Esophagus muscularis mucosa (tissue), 4 donors: ENCODE results near the gene UBAC2. TPM values are rescaled to one million over a fixed set of nuclear protein-coding genes. Genes with fewer than 3 reads are reported as not detected.

Experiments
- DNase-seq: peaks from one replicate; pipeline ENCODE4 v3.0.0-alpha.2; 2017; ENCODE audit errors: extremely low spot score
- H3K27ac ChIP-seq, 4 donors: fragments of 200-600 bp; sonication (generic); replicated peaks in 1 of 4; 1 replicate in 3 of 4; 2 replicates in 1 of 4; pipeline ENCODE4 v1.5.1; 2016 to 2019; ENCODE audit warnings: mild to moderate bottlenecking in 1 of 4
- H3K27me3 ChIP-seq, 4 donors: fragments of 200-600 bp; sonication (generic); one replicate each; pipeline versions ENCODE4 v1.5.1 to v1.6.0; 2016 to 2019
- H3K36me3 ChIP-seq, 4 donors: fragments of 200-600 bp; sonication (generic); one replicate each; pipeline ENCODE4 v1.5.1; 2016 to 2019
- H3K4me1 ChIP-seq, 4 donors: fragments of 200-600 bp; sonication (generic); one replicate each; pipeline ENCODE4 v1.5.1; 2016 to 2019
- H3K4me3 ChIP-seq, 4 donors: fragments of 200-600 bp; sonication (generic); 1 replicate in 2 of 4; 2 replicates in 2 of 4; pipeline ENCODE4 v1.5.1; 2016 to 2019; ENCODE audit warnings: mild to moderate bottlenecking in 4 of 4, moderate library complexity in 1 of 4
- H3K9me3 ChIP-seq, 4 donors: fragments of 200-600 bp; sonication (generic); 1 replicate in 3 of 4; 2 replicates in 1 of 4; pipeline ENCODE4 v1.5.1; 2016 to 2019
- EP300 ChIP-seq: sonication (generic); formaldehyde crosslinking; IDR thresholded peaks from one replicate; pipeline ENCODE4 v1.6.1; 2017; ENCODE audit warnings: antibody characterized with exemption
- POLR2A ChIP-seq: fragments of 450-650 bp; IDR thresholded peaks from one replicate; pipeline ENCODE4 v1.6.1; 2017; ENCODE audit warnings: antibody characterized with exemption, moderate library complexity, mild to moderate bottlenecking, low read depth
- POLR2AphosphoS5 ChIP-seq, 2 donors: sonication (generic); formaldehyde crosslinking; IDR thresholded peaks; one replicate each; pipeline ENCODE4 v1.6.1; 2017; ENCODE audit warnings: antibody characterized with exemption in 2 of 2
- WGBS: methylation state at CpG from one replicate; pipeline ENCODE4 v1.1.5; 2018; 5-methylcytosine and 5-hydroxymethylcytosine counted together
- intact Hi-C: fragments of 100-400 bp; cut with DNase I; formaldehyde crosslinking; loops from one replicate; pipeline ENCODE4 v1.15.1; 2023
- total RNA-seq, 4 donors: library from RNA; depleted of rRNA; stranded (reverse); fragments of >200 nt; gene quantifications; one replicate each; pipeline versions ENCODE4 v1.1.0 to v1.2.1, GENCODE V29; 2016
- TF ChIP-seq, protein P1 (sequence below), 3 experiments: fragments of 200-600 bp in 2 of 3; fragments of 450-650 bp in 1 of 3; sonication (generic) in 2 of 3; IDR thresholded peaks; one replicate each; pipeline ENCODE4 v1.5.1; 2017 to 2019; ENCODE audit warnings: antibody characterized with exemption in 3 of 3, mild to moderate bottlenecking in 2 of 3, moderate library complexity in 1 of 3

Gene UBAC2
- total RNA-seq, 4 donors from 2014 or later, result 42.6 to 62.1 (median 50.9) TPM

DNA sequence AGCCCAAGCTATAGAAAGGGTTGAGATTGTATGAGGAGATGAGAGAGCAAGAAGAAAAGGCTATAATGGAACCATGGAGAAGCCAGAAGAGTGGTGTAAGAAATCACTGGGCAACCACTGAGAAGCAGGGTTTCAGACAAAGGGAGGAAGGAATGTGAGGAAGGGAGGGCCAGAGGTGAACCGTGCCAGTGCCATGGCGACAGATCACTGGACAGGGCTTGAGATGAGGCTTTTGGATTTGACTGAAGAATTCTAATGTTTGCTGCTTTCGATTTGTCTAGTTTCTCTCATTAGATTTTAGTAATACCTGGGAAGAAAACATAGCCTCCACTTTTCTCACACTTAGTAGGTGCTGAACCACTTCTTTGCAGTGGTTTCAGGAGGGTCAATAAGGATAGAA, 112.8 kb downstream of the UBAC2 start:
- intact Hi-C loops, result no loop called here
- DNase-seq, result no peak
- Histone ChIP-seq H3K4me1 (peaks cover 11 to 56% (median 39%) of the 10 kb centered on the region in 4 donors), H3K27me3 (no peaks in the 10 kb centered on the region), H3K4me3 (no peak overlapping the region), H3K27ac (peak overlapping the region; percentile 52 to 74 (median 58)), H3K36me3 (peaks cover 0 to 12% (median 5%) of the 10 kb centered on the region in 4 donors), H3K9me3 (no peaks in the 10 kb centered on the region)
- 67% methylated on average over 3 of the region's 3 CpGs for WGBS
- TF ChIP-seq POLR2AphosphoS5 (IDR thresholded peaks at IDR 0.05), result no peak
- no peak for TF ChIP-seq POLR2A
- TF ChIP-seq, protein P1, sequence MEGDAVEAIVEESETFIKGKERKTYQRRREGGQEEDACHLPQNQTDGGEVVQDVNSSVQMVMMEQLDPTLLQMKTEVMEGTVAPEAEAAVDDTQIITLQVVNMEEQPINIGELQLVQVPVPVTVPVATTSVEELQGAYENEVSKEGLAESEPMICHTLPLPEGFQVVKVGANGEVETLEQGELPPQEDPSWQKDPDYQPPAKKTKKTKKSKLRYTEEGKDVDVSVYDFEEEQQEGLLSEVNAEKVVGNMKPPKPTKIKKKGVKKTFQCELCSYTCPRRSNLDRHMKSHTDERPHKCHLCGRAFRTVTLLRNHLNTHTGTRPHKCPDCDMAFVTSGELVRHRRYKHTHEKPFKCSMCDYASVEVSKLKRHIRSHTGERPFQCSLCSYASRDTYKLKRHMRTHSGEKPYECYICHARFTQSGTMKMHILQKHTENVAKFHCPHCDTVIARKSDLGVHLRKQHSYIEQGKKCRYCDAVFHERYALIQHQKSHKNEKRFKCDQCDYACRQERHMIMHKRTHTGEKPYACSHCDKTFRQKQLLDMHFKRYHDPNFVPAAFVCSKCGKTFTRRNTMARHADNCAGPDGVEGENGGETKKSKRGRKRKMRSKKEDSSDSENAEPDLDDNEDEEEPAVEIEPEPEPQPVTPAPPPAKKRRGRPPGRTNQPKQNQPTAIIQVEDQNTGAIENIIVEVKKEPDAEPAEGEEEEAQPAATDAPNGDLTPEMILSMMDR (IDR thresholded peaks at IDR 0.05), result no peak
- no peak for TF ChIP-seq EP300

- Histone ChIP-seq H3K36me3 (peaks cover 0 to 13% (median 7%) of the 10 kb centered on the region in 4 donors), H3K4me3 (no peak overlapping the region), H3K4me1 (peaks cover 11 to 51% (median 35%) of the 10 kb centered on the region in 4 donors), H3K9me3 (no peaks in the 10 kb centered on the region), H3K27me3 (no peaks in the 10 kb centered on the region), H3K27ac (peak overlapping the region in 2 of 4 donors; percentile 52 to 74)
- TF ChIP-seq, protein P1 (IDR thresholded peaks at IDR 0.05), result no peak
- TF ChIP-seq POLR2AphosphoS5 (IDR thresholded peaks at IDR 0.05), result no peak
- no peak for TF ChIP-seq EP300
- no peak for TF ChIP-seq POLR2A
- intact Hi-C loops, result no loop called here
- WGBS, result 83% methylated on average over 1 of the region's 1 CpG
- no peak for DNase-seq
These were observed 113.3 kb downstream of the UBAC2 start for GRCh38 chr13:99313941-99314340.

DNA sequence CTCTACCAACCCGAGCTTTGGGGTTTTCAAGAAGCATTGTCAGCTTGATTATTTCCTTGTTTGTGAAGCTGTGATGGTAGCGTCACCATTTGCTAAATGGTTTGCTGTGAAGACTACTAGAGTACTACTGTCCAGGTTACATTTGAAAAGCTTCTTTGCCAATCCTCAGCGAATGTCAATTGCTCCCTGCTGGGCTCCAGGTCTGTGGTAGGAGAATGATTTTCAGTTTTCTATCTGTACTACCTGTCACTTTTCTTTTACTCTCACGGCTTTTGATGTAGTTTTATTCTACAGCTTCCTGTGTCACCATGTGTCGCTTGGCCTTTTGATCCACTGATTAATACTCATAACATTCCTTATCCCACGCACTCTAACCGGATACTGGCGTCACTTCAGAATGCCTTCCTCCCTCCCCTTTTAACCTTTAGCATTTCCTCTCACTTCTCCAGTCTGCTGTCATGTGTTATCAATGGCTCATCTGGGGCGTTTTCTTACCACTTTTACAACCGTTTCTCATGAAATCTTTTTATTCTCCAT, 114.1 kb downstream of the UBAC2 start:
- H3K4me1 ChIP-seq, result peaks cover 11 to 49% (median 30%) of the 10 kb centered on the region in 4 donors
- intact Hi-C loops, result no loop called here
- 71% methylated on average over 10 of the region's 10 CpGs for WGBS
- H3K9me3 ChIP-seq, result no peaks in the 10 kb centered on the region
- peak overlapping the region in 1 of 4 donors; percentile 0 for H3K27ac ChIP-seq
- TF ChIP-seq POLR2AphosphoS5 (IDR thresholded peaks at IDR 0.05), result no peak
- no peak for TF ChIP-seq POLR2A
- no peak for TF ChIP-seq EP300
- TF ChIP-seq, protein P1 (IDR thresholded peaks at IDR 0.05), result no peak
- no peak overlapping the region for H3K4me3 ChIP-seq
- peaks cover 0 to 15% (median 8%) of the 10 kb centered on the region in 4 donors for H3K36me3 ChIP-seq
- DNase-seq, result no peak
- no peaks in the 10 kb centered on the region for H3K27me3 ChIP-seq

DNA sequence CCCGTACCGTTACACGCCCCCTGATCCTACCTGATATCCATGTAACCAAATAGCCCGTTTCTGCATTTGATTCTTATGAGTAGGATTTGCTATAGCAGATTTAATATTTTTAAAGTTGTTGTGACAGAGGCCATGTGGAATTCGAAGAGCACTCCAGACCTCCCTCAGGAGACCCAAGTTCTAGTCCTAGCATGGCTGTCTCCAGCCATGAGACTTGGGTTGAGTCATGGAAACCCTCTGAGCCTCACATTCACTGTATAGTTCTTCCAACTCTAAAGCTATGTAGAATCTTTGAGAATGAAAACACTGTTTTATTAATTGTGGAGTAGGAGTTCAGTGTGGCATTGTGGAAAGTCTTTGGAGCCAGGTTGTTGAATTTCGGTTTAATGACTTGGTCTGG, 114.5 kb downstream of the UBAC2 start:
- Histone ChIP-seq H3K27ac (peak overlapping the region in 1 of 4 donors; percentile 0), H3K4me3 (no peak overlapping the region), H3K9me3 (no peaks in the 10 kb centered on the region), H3K36me3 (peaks cover 0 to 15% (median 8%) of the 10 kb centered on the region in 4 donors), H3K4me1 (peaks cover 13 to 49% (median 29%) of the 10 kb centered on the region in 4 donors), H3K27me3 (no peaks in the 10 kb centered on the region)
- DNase-seq, result no peak
- 84% methylated on average over 6 of the region's 6 CpGs for WGBS
- intact Hi-C loops, result no loop called here
- TF ChIP-seq, protein P1 (IDR thresholded peaks at IDR 0.05), result no peak
- TF ChIP-seq POLR2AphosphoS5 (IDR thresholded peaks at IDR 0.05) (no peak), EP300 (no peak)

- no peak for DNase-seq
- Histone ChIP-seq H3K27ac (no peak overlapping the region), H3K4me3 (no peak overlapping the region), H3K27me3 (no peaks in the 10 kb centered on the region), H3K36me3 (peaks cover 0 to 15% (median 8%) of the 10 kb centered on the region in 4 donors), H3K4me1 (peaks cover 21 to 49% (median 33%) of the 10 kb centered on the region in 4 donors), H3K9me3 (no peaks in the 10 kb centered on the region)
- no peak for TF ChIP-seq POLR2A
- TF ChIP-seq POLR2AphosphoS5 (IDR thresholded peaks at IDR 0.05), result no peak
- TF ChIP-seq, protein P1 (IDR thresholded peaks at IDR 0.05), result no peak
- no peak for TF ChIP-seq EP300
- intact Hi-C loops, result no loop called here
- 100% methylated on average over 2 of the region's 2 CpGs for WGBS
These were observed 115.6 kb downstream of the UBAC2 start for GRCh38 chr13:99316224-99316623.
